Measurements from ENCODE around the gene SLC39A3. TPM values are rescaled to one million over a fixed set of nuclear protein-coding genes. Genes with fewer than 3 reads are reported as not detected.

SLC39A3 gene
- total and polyA plus RNA-seq, 7 donors: 16.9 to 70.1 (median 26.8) TPM

- Histone ChIP-seq H3K9me3 (no peaks in the 10 kb centered on the region), H3K27ac (no peak overlapping the region), H3K27me3 (ENCODE audit: insufficient read depth in 3 of 3, low read length in 2 of 3) (no peaks in the 10 kb centered on the region), H3K4me3 (no peak overlapping the region), H3K4me1 (no peaks in the 10 kb centered on the region), H3K36me3 (ENCODE audit: insufficient read depth in 1 of 2, low read depth in 1 of 2) (peaks cover 0 to 66% of the 10 kb centered on the region in 2 donors)
- ATAC-seq (peak in 1 of 4 donors; percentile 9), DNase-seq (peak in 1 of 2 donors; percentile 49)
- WGBS, 3 donors: 89 to 93% (median 90%) methylated on average over 42 to 43 of the region's 43 CpGs
- TF ChIP-seq CTCF (IDR thresholded peaks at IDR 0.05): no peak
- intact Hi-C loops (cut with DNase I): loop anchor here in 1 of 2 donors (5.0 kb wide), 1 partner anchor 108 kb away; no protein-coding TSS in a partner anchor
Measured at GRCh38 chr19:2754659-2755447, 15.0 kb upstream of the SLC39A3 start.

GRCh38 chr19:2751438-2751830 lies 11.6 kb upstream of the SLC39A3 start:
- H3K36me3 ChIP-seq (ENCODE audit: insufficient read depth in 1 of 2, low read depth in 1 of 2): peaks cover 0 to 34% of the 10 kb centered on the region in 2 donors
- intact Hi-C loops (cut with DNase I): loop anchor here in 1 of 2 donors (5.0 kb wide), 1 partner anchor 104 kb away; no protein-coding TSS in a partner anchor
- WGBS, 3 donors: 84 to 88% (median 85%) methylated on average over 21 of the region's 21 CpGs
- no peak for TF ChIP-seq CTCF (IDR thresholded peaks at IDR 0.05)
- no peak overlapping the region for H3K4me3 ChIP-seq
- DNase-seq (peak in 1 of 2 donors; percentile 46), ATAC-seq (no peak)
- H3K27ac ChIP-seq: no peak overlapping the region
- no peaks in the 10 kb centered on the region for H3K27me3 ChIP-seq (ENCODE audit: insufficient read depth in 3 of 3, low read length in 2 of 3)
- H3K9me3 ChIP-seq: no peaks in the 10 kb centered on the region
- no peaks in the 10 kb centered on the region for H3K4me1 ChIP-seq

- Histone ChIP-seq H3K9me3 (no peaks in the 10 kb centered on the region), H3K27ac (no peak overlapping the region), H3K27me3 (ENCODE audit: insufficient read depth in 3 of 3, low read length in 2 of 3) (no peaks in the 10 kb centered on the region), H3K4me1 (no peaks in the 10 kb centered on the region), H3K36me3 (ENCODE audit: insufficient read depth in 1 of 2, low read depth in 1 of 2) (peaks cover 0 to 29% of the 10 kb centered on the region in 2 donors), H3K4me3 (no peak overlapping the region)
- no peak for DNase-seq
- intact Hi-C loops (cut with DNase I): loop anchor here in 1 of 2 donors (5.0 kb wide), 1 partner anchor 104 kb away; no protein-coding TSS in a partner anchor
- 73 to 76% (median 76%) methylated on average over 17 of the region's 17 CpGs for WGBS, 3 donors
- ATAC-seq: no peak
- TF ChIP-seq CTCF (IDR thresholded peaks at IDR 0.05): no peak
Measured at GRCh38 chr19:2750808-2751437, 11.1 kb upstream of the SLC39A3 start.

GRCh38 chr19:2747349-2747748 lies 7.5 kb upstream of the SLC39A3 start:
- TF ChIP-seq CTCF (IDR thresholded peaks at IDR 0.05): no peak
- WGBS, 3 donors: 83 to 87% (median 84%) methylated on average over 7 of the region's 7 CpGs

More at GRCh38 chr19:2747349-2747748, 7.5 kb upstream of the SLC39A3 start:
- Histone ChIP-seq H3K4me3 (no peak overlapping the region), H3K9me3 (no peaks in the 10 kb centered on the region), H3K27ac (no peak overlapping the region), H3K27me3 (ENCODE audit: insufficient read depth in 3 of 3, low read length in 2 of 3) (peaks cover 0 to 3% (median 0%) of the 10 kb centered on the region in 3 donors), H3K36me3 (ENCODE audit: insufficient read depth in 1 of 2, low read depth in 1 of 2) (no peaks in the 10 kb centered on the region), H3K4me1 (no peaks in the 10 kb centered on the region)
- no peak for ATAC-seq
- no peak for DNase-seq
- intact Hi-C loops (cut with DNase I): no loop called here
